Gastrocnemius medialis (tissue), 4 donors: ENCODE results near the gene TANGO6.

Source experiments
- CTCF ChIP-seq, 5 experiments: fragments of 450-650 bp in 3 of 5; fragments of 200-600 bp in 2 of 5; sonication (generic) in 2 of 5; IDR thresholded peaks in 4 of 5; conservative IDR thresholded peaks in 1 of 5; 1 replicate in 4 of 5; 2 replicates in 1 of 5; pipeline ENCODE4 v1.5.1; 2016 to 2019; ENCODE audit warnings: antibody characterized with exemption in 5 of 5, mild to moderate bottlenecking in 3 of 5, moderate library complexity in 3 of 5
- POLR2A ChIP-seq, 2 donors: fragments of 450-650 bp; IDR thresholded peaks; one replicate each; pipeline ENCODE4 v1.6.1; 2017; ENCODE audit warnings: antibody characterized with exemption in 2 of 2, mild to moderate bottlenecking in 2 of 2, moderate library complexity in 2 of 2

- TF ChIP-seq CTCF (IDR thresholded peaks at IDR 0.05 in 4 of 5, conservative IDR thresholded peaks at IDR 0.05 in 1 of 5) (no peak), POLR2A (IDR thresholded peaks at IDR 0.05) (no peak)
Measured at GRCh38 chr16:69085032-69085695, 241.8 kb downstream of the TANGO6 start.
